ENCODE data around the gene EGLN2.
"Not testable (repeated sequence)": the region's sequence is repeated elsewhere in the genome, so short reads cannot be mapped to it uniquely, and the experiment has no call there.

The EGLN2 gene

GRCh38 chr19:40776932-40777644, 21.9 kb upstream of the EGLN2 start:
- DNase-seq, result peak; percentile 90

- no peak for DNase-seq
These were observed 21.4 kb upstream of the EGLN2 start for GRCh38 chr19:40777645-40777936.

GRCh38 chr19:40777937-40778705, 20.9 kb upstream of the EGLN2 start, which contains the start of gene RAB4B:
Gene RAB4B, plus strand, starts transcription at chr19:40778247. Its CDS starts 129 bp downstream, at chr19:40778376.
- DNase-seq, result peak; percentile 100

- DNase-seq, result no peak
These were observed 20.2 kb upstream of the EGLN2 start for GRCh38 chr19:40778706-40779284.

GRCh38 chr19:40780582-40780981, 18.4 kb upstream of the EGLN2 start:
- DNase-seq, result no peak

GRCh38 chr19:40781140-40781539, 17.9 kb upstream of the EGLN2 start:
- DNase-seq, result no peak

GRCh38 chr19:40783711-40784110, 15.3 kb upstream of the EGLN2 start:
- DNase-seq, result no peak

- not testable (repeated sequence) for DNase-seq
These were observed 14.8 kb upstream of the EGLN2 start for GRCh38 chr19:40784146-40784545.

GRCh38 chr19:40785526-40785925, 13.5 kb upstream of the EGLN2 start:
- no peak for DNase-seq

- no peak for DNase-seq
These were observed 12.6 kb upstream of the EGLN2 start for GRCh38 chr19:40786060-40787037.

- no peak for DNase-seq
These were observed 7.6 kb upstream of the EGLN2 start for GRCh38 chr19:40791349-40791748.

GRCh38 chr19:40791996-40792395, 7.0 kb upstream of the EGLN2 start:
- DNase-seq, result no peak

- no peak for DNase-seq
These were observed 1.6 kb upstream of the EGLN2 start for GRCh38 chr19:40797166-40797962.

GRCh38 chr19:40797963-40798682, 868 bp upstream of the EGLN2 start:
- DNase-seq, result peak; percentile 44

GRCh38 chr19:40799558-40800338, 757 bp downstream of the EGLN2 start:
- no peak for DNase-seq

GRCh38 chr19:40800339-40800996, 1.5 kb downstream of the EGLN2 start:
- DNase-seq, result no peak

GRCh38 chr19:40800997-40801377, 2.0 kb downstream of the EGLN2 start:
- DNase-seq, result no peak

- no peak for DNase-seq
These were observed 2.7 kb downstream of the EGLN2 start for GRCh38 chr19:40801426-40802299.
